Stimulated activated CD4-positive, alpha-beta T cell treated with anti-CD3 and anti-CD28 coated beads, Interleukin-1b, Interleukin-23, amount 100 ng/mL, for 24 hours (primary cell): ENCODE measurements around the gene ZNF446.

Experiments
- DNase-seq, 4 experiments: peaks; one replicate each; pipeline ENCODE4 v3.0.0-alpha.2; 2020; ENCODE audit warnings: low read depth in 4 of 4, low spot score in 1 of 4

Gene ZNF446

DNA sequence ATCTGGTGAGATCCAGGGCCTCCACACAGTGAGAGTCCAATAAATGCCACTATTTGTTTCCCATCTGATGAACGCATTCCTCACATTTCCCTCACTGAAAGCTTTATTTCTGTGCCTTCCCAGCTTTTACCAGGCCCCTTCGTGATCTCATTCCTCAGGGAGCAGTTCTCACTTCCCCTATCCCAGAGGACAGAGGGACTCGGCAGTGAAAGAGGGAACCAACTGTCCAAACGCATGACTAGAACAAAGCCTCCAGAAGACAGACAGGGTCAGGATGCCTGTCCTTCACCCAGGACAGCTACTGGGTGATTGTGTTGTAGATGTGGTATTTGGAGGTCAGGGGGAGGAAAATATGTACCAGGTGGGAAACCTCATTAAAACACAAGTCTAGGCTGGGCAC, 45.5 kb downstream of the ZNF446 start:
- DNase-seq: no peak

DNA sequence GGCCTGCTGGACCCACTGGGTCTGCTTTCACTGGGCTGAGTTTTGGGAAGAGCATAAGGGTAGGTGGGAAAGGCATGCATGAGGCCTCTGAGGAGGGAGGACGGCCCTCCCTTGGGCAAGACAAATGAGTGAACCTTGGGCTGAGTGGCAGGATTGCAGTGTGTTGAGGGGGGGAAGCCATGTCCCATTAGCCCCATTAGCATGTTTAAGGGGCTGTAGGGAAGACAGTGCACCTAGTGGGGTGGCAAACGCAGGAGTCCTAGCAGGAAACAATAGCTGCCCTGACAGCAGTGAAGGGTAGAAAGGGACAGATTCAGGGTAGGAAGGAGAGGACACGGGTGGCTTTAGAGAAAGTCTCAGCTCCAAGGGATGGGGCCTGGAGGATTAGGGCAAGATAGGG, 46.6 kb downstream of the ZNF446 start:
- no peak for DNase-seq

DNA sequence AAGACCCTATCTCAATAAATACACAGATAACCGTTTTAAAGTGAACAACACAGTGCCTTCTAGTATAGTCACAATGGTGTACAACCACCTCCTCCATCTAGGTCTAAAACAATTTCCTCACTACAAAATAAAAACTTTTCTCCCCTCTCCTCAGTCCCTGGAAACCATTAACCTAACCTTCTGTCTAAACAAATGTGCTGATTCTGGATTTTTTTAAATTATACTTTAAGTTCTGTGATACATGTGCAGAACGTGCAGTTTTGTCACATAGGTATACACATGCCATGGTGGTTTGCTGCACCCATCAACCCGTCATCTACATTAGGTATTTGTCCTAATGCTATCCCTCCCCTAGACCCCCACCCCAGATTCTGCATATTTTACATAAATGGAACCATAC, 53.3 kb downstream of the ZNF446 start:
- DNase-seq: no peak
